ENCODE measurements around the gene CCNE1.

Gene CCNE1

GRCh38 chr19:29858000-29858596 is 46.3 kb downstream of the CCNE1 start:
- Histone ChIP-seq H3K4me3 (ENCODE audit: low read length in 2 of 2) (no peak overlapping the region), H3K36me3 (ENCODE audit: control insufficient read depth in 2 of 2, insufficient read depth in 2 of 2, low read length in 2 of 2) (no peaks in the 10 kb centered on the region), H3K9me3 (ENCODE audit: control insufficient read depth in 2 of 2, low read length in 2 of 2) (no peaks in the 10 kb centered on the region), H3K27me3 (ENCODE audit: control insufficient read depth in 2 of 2, insufficient read depth in 2 of 2, low read length in 2 of 2) (no peaks in the 10 kb centered on the region), H3K27ac (ENCODE audit: low read depth in 2 of 2, low read length in 2 of 2) (no peak overlapping the region), H3K9ac (ENCODE audit: low read depth in 1 of 2, low read length in 2 of 2) (no peak overlapping the region), H3K4me1 (ENCODE audit: control insufficient read depth in 2 of 2, insufficient read depth in 2 of 2, low read length in 2 of 2) (no peaks in the 10 kb centered on the region)

DNA sequence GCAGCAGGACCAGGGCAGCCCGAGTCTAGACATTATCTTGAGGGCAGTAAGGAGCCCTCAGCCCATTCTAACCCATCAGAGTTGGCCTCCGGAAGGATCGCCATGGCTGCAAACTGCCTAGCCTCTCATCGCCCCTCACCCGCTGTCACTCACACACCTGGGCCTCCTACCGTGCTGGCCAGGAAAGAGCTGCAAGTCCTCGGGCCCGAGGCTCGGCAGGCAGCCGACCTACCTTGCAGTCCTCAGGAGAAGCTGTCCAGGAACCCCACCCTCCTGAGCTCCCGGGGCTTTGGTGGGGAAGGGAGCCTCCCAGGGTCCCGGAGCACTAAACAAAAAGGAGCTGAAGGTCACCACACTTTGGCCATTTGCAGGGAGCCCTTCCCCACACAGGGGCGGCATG is 46.8 kb downstream of the CCNE1 start:
- no peaks in the 10 kb centered on the region for H3K4me1 ChIP-seq (ENCODE audit: control insufficient read depth in 2 of 2, insufficient read depth in 2 of 2, low read length in 2 of 2)
- H3K9ac ChIP-seq (ENCODE audit: low read depth in 1 of 2, low read length in 2 of 2), result no peak overlapping the region
- no peak overlapping the region for H3K27ac ChIP-seq (ENCODE audit: low read depth in 2 of 2, low read length in 2 of 2)
- H3K9me3 ChIP-seq (ENCODE audit: control insufficient read depth in 2 of 2, low read length in 2 of 2), result no peaks in the 10 kb centered on the region
- H3K36me3 ChIP-seq (ENCODE audit: control insufficient read depth in 2 of 2, insufficient read depth in 2 of 2, low read length in 2 of 2), result no peaks in the 10 kb centered on the region
- H3K27me3 ChIP-seq (ENCODE audit: control insufficient read depth in 2 of 2, insufficient read depth in 2 of 2, low read length in 2 of 2), result peaks cover under 1 to 2% of the 10 kb centered on the region in 2 donors
- no peak overlapping the region for H3K4me3 ChIP-seq (ENCODE audit: low read length in 2 of 2)

- Histone ChIP-seq H3K4me1 (ENCODE audit: control insufficient read depth in 2 of 2, insufficient read depth in 2 of 2, low read length in 2 of 2) (no peaks in the 10 kb centered on the region), H3K4me3 (ENCODE audit: low read length in 2 of 2) (no peak overlapping the region), H3K36me3 (ENCODE audit: control insufficient read depth in 2 of 2, insufficient read depth in 2 of 2, low read length in 2 of 2) (no peaks in the 10 kb centered on the region), H3K9ac (ENCODE audit: low read depth in 1 of 2, low read length in 2 of 2) (no peak overlapping the region), H3K27ac (ENCODE audit: low read depth in 2 of 2, low read length in 2 of 2) (no peak overlapping the region), H3K9me3 (ENCODE audit: control insufficient read depth in 2 of 2, low read length in 2 of 2) (no peaks in the 10 kb centered on the region), H3K27me3 (ENCODE audit: control insufficient read depth in 2 of 2, insufficient read depth in 2 of 2, low read length in 2 of 2) (peaks cover 3 to 4% of the 10 kb centered on the region in 2 donors)
Observed at GRCh38 chr19:29860492-29860891, 48.7 kb downstream of the CCNE1 start.

- H3K9ac ChIP-seq (ENCODE audit: low read depth in 1 of 2, low read length in 2 of 2), result no peak overlapping the region
- H3K36me3 ChIP-seq (ENCODE audit: control insufficient read depth in 2 of 2, insufficient read depth in 2 of 2, low read length in 2 of 2), result no peaks in the 10 kb centered on the region
- no peaks in the 10 kb centered on the region for H3K4me1 ChIP-seq (ENCODE audit: control insufficient read depth in 2 of 2, insufficient read depth in 2 of 2, low read length in 2 of 2)
- peaks cover 3 to 4% of the 10 kb centered on the region in 2 donors for H3K27me3 ChIP-seq (ENCODE audit: control insufficient read depth in 2 of 2, insufficient read depth in 2 of 2, low read length in 2 of 2)
- H3K4me3 ChIP-seq (ENCODE audit: low read length in 2 of 2), result no peak overlapping the region
- H3K27ac ChIP-seq (ENCODE audit: low read depth in 2 of 2, low read length in 2 of 2), result no peak overlapping the region
- H3K9me3 ChIP-seq (ENCODE audit: control insufficient read depth in 2 of 2, low read length in 2 of 2), result no peaks in the 10 kb centered on the region
Observed at GRCh38 chr19:29861574-29861973, 49.8 kb downstream of the CCNE1 start.

DNA sequence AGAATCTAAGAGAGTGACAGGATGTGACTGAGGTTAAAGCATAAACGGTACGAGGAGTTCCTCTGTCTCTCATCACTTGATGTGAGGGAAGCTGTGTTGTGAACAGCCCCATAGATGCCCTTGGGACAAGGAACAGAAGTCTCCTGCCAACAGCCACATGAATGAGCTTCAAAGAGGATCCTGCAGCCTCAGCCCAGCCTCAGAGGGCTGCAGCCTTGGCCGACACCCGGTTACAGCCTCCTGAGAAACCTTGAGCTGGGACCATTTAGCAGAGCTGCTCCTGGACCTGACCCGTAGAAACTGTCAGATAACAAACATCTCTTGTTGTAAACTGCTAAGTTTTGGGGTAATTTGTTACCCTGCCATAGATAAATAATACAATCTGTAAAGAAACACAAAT is 54.2 kb downstream of the CCNE1 start:
- Histone ChIP-seq H3K36me3 (ENCODE audit: control insufficient read depth in 2 of 2, insufficient read depth in 2 of 2, low read length in 2 of 2) (no peaks in the 10 kb centered on the region), H3K4me3 (ENCODE audit: low read length in 2 of 2) (no peak overlapping the region), H3K27me3 (ENCODE audit: control insufficient read depth in 2 of 2, insufficient read depth in 2 of 2, low read length in 2 of 2) (peaks cover 3 to 4% of the 10 kb centered on the region in 2 donors)

DNA sequence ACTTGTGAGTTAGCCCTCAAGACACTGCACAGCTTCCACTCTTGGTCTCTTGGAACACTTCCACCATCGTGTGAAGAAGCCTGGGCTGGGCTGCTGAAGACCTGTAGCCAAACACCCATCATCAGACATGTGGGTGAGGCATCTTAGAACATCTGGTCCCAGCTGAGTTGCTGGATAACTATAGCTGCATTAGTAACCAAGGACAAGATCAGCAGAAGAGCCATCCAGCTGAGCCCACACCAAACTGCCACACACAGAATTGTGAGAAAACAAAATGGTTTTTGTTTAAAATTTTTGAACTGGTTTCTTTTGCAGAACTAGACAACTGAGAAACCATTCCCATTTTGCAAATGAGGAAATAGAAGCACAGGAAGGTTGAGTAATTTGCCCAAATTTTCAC is 56.2 kb downstream of the CCNE1 start:
- Histone ChIP-seq H3K9me3 (ENCODE audit: control insufficient read depth in 2 of 2, low read length in 2 of 2) (peaks cover 0 to 3% of the 10 kb centered on the region in 2 donors), H3K36me3 (ENCODE audit: control insufficient read depth in 2 of 2, insufficient read depth in 2 of 2, low read length in 2 of 2) (no peaks in the 10 kb centered on the region), H3K4me3 (ENCODE audit: low read length in 2 of 2) (no peak overlapping the region), H3K9ac (ENCODE audit: low read depth in 1 of 2, low read length in 2 of 2) (no peak overlapping the region), H3K4me1 (ENCODE audit: control insufficient read depth in 2 of 2, insufficient read depth in 2 of 2, low read length in 2 of 2) (peaks cover 0 to 3% of the 10 kb centered on the region in 2 donors), H3K27me3 (ENCODE audit: control insufficient read depth in 2 of 2, insufficient read depth in 2 of 2, low read length in 2 of 2) (peaks cover 9 to 10% of the 10 kb centered on the region in 2 donors), H3K27ac (ENCODE audit: low read depth in 2 of 2, low read length in 2 of 2) (no peak overlapping the region)

More for the DNA sequence above, 54.2 kb downstream of the CCNE1 start:
- Histone ChIP-seq H3K4me1 (ENCODE audit: control insufficient read depth in 2 of 2, insufficient read depth in 2 of 2, low read length in 2 of 2) (no peaks in the 10 kb centered on the region), H3K9ac (ENCODE audit: low read depth in 1 of 2, low read length in 2 of 2) (no peak overlapping the region), H3K27ac (ENCODE audit: low read depth in 2 of 2, low read length in 2 of 2) (no peak overlapping the region), H3K9me3 (ENCODE audit: control insufficient read depth in 2 of 2, low read length in 2 of 2) (peaks cover 0 to 3% of the 10 kb centered on the region in 2 donors)

GRCh38 chr19:29871143-29871542 is 59.4 kb downstream of the CCNE1 start:
- peaks cover 8 to 9% of the 10 kb centered on the region in 2 donors for H3K27me3 ChIP-seq (ENCODE audit: control insufficient read depth in 2 of 2, insufficient read depth in 2 of 2, low read length in 2 of 2)
- no peak overlapping the region for H3K27ac ChIP-seq (ENCODE audit: low read depth in 2 of 2, low read length in 2 of 2)
- H3K4me1 ChIP-seq (ENCODE audit: control insufficient read depth in 2 of 2, insufficient read depth in 2 of 2, low read length in 2 of 2), result peaks cover 0 to 3% of the 10 kb centered on the region in 2 donors
- no peaks in the 10 kb centered on the region for H3K36me3 ChIP-seq (ENCODE audit: control insufficient read depth in 2 of 2, insufficient read depth in 2 of 2, low read length in 2 of 2)
- peaks cover 0 to 3% of the 10 kb centered on the region in 2 donors for H3K9me3 ChIP-seq (ENCODE audit: control insufficient read depth in 2 of 2, low read length in 2 of 2)
- no peak overlapping the region for H3K4me3 ChIP-seq (ENCODE audit: low read length in 2 of 2)
- no peak overlapping the region for H3K9ac ChIP-seq (ENCODE audit: low read depth in 1 of 2, low read length in 2 of 2)

GRCh38 chr19:29872224-29872731 is 60.5 kb downstream of the CCNE1 start:
- Histone ChIP-seq H3K4me3 (ENCODE audit: low read length in 2 of 2) (no peak overlapping the region), H3K36me3 (ENCODE audit: control insufficient read depth in 2 of 2, insufficient read depth in 2 of 2, low read length in 2 of 2) (no peaks in the 10 kb centered on the region), H3K9me3 (ENCODE audit: control insufficient read depth in 2 of 2, low read length in 2 of 2) (no peaks in the 10 kb centered on the region), H3K9ac (ENCODE audit: low read depth in 1 of 2, low read length in 2 of 2) (no peak overlapping the region), H3K4me1 (ENCODE audit: control insufficient read depth in 2 of 2, insufficient read depth in 2 of 2, low read length in 2 of 2) (peaks cover 0 to 3% of the 10 kb centered on the region in 2 donors), H3K27me3 (ENCODE audit: control insufficient read depth in 2 of 2, insufficient read depth in 2 of 2, low read length in 2 of 2) (peaks cover 8 to 9% of the 10 kb centered on the region in 2 donors), H3K27ac (ENCODE audit: low read depth in 2 of 2, low read length in 2 of 2) (no peak overlapping the region)

GRCh38 chr19:29873024-29873800 is 61.4 kb downstream of the CCNE1 start:
- Histone ChIP-seq H3K4me3 (ENCODE audit: low read length in 2 of 2) (peak overlapping the region; percentile 13 to 48), H3K27me3 (ENCODE audit: control insufficient read depth in 2 of 2, insufficient read depth in 2 of 2, low read length in 2 of 2) (peaks cover 8 to 9% of the 10 kb centered on the region in 2 donors), H3K9ac (ENCODE audit: low read depth in 1 of 2, low read length in 2 of 2) (no peak overlapping the region), H3K27ac (ENCODE audit: low read depth in 2 of 2, low read length in 2 of 2) (no peak overlapping the region), H3K9me3 (ENCODE audit: control insufficient read depth in 2 of 2, low read length in 2 of 2) (no peaks in the 10 kb centered on the region), H3K36me3 (ENCODE audit: control insufficient read depth in 2 of 2, insufficient read depth in 2 of 2, low read length in 2 of 2) (no peaks in the 10 kb centered on the region), H3K4me1 (ENCODE audit: control insufficient read depth in 2 of 2, insufficient read depth in 2 of 2, low read length in 2 of 2) (peaks cover 0 to 3% of the 10 kb centered on the region in 2 donors)

Data from mucosa of rectum (tissue), 2 donors.